GM23248 (cell line): ENCODE measurements around the gene MLST8. TPM values are rescaled to one million over a fixed set of nuclear protein-coding genes. Genes with fewer than 3 reads are reported as not detected.

Source experiments
- DNase-seq: peaks from one replicate; pipeline ENCODE4 v3.0.0-alpha.2; 2015
- H2AFZ ChIP-seq: fragments of 200-600 bp; sonication (generic); 2 replicates; pipeline ENCODE4 v1.6.1; 2016; ENCODE audit warnings: antibody characterized with exemption
- H3F3A ChIP-seq: fragments of 200-600 bp; sonication (generic); 2 replicates; pipeline ENCODE4 v1.6.1; 2016; ENCODE audit warnings: mild to moderate bottlenecking, antibody characterized with exemption, mixed run types; ENCODE audit not compliant: insufficient read depth
- H3K27ac ChIP-seq: fragments of 200-600 bp; sonication (generic); 2 replicates; pipeline ENCODE4 v1.5.1; 2016; ENCODE audit warnings: mild to moderate bottlenecking
- H3K27me3 ChIP-seq: fragments of 200-600 bp; sonication (generic); replicated peaks from 2 replicates; pipeline ENCODE4 v1.6.1; 2016; ENCODE audit warnings: mild to moderate bottlenecking; ENCODE audit not compliant: insufficient read depth
- H3K36me3 ChIP-seq: fragments of 200-600 bp; sonication (generic); 2 replicates; pipeline ENCODE4 v1.6.1; 2016; ENCODE audit warnings: low read depth, mild to moderate bottlenecking
- H3K4me1 ChIP-seq: fragments of 200-600 bp; sonication (generic); 2 replicates; pipeline ENCODE4 v1.6.1; 2016; ENCODE audit warnings: mild to moderate bottlenecking; ENCODE audit not compliant: insufficient read depth
- H3K4me2 ChIP-seq: fragments of 200-600 bp; sonication (generic); one replicate; pipeline ENCODE4 v1.6.1; 2016; ENCODE audit warnings: mild to moderate bottlenecking; ENCODE audit not compliant: unreplicated experiment
- H3K4me3 ChIP-seq: fragments of 200-600 bp; sonication (generic); 2 replicates; pipeline ENCODE4 v1.5.1; 2016; ENCODE audit warnings: mild to moderate bottlenecking
- H3K79me2 ChIP-seq: fragments of 200-600 bp; sonication (generic); 2 replicates; pipeline ENCODE4 v1.6.1; 2016; ENCODE audit warnings: mild to moderate bottlenecking; ENCODE audit not compliant: insufficient read depth
- H3K9ac ChIP-seq: fragments of 200-600 bp; sonication (generic); 2 replicates; pipeline ENCODE4 v1.6.1; 2016; ENCODE audit warnings: mild to moderate bottlenecking
- H3K9me2 ChIP-seq: fragments of 200-600 bp; sonication (generic); 2 replicates; pipeline ENCODE4 v1.6.1; 2016; ENCODE audit warnings: mixed run types, mild to moderate bottlenecking, moderate library complexity; ENCODE audit not compliant: insufficient read depth
- H3K9me3 ChIP-seq: fragments of 200-600 bp; sonication (generic); one replicate; pipeline ENCODE4 v1.6.1; 2017; ENCODE audit warnings: low read depth
- H4K20me1 ChIP-seq: fragments of 200-600 bp; sonication (generic); 2 replicates; pipeline ENCODE4 v1.6.0; 2016; ENCODE audit not compliant: insufficient read depth
- EZH2 ChIP-seq: fragments of 200-600 bp; sonication (generic); IDR thresholded peaks from 2 replicates; pipeline ENCODE4 v1.6.1; 2018; ENCODE audit warnings: antibody characterized with exemption, mild to moderate bottlenecking; ENCODE audit not compliant: insufficient read depth, poor library complexity, severe bottlenecking
- EZH2phosphoT487 ChIP-seq: fragments of 200-600 bp; sonication (generic); IDR thresholded peaks from 2 replicates; pipeline ENCODE4 v1.6.1; 2018; ENCODE audit warnings: antibody characterized with exemption, moderate library complexity, mild to moderate bottlenecking, low read depth; ENCODE audit not compliant: insufficient read depth
- WGBS, 2 experiments: methylation state at CpG; one replicate each; pipeline ENCODE4 v1.1.6; 2015 to 2017; ENCODE audit warnings: low lambda C conversion rate in 2 of 2, low coverage in 1 of 2; ENCODE audit errors: missing lambda C conversion rate in 2 of 2; 5-methylcytosine and 5-hydroxymethylcytosine counted together
- in situ Hi-C: fragments of 300-500 bp; cut with MboI; formaldehyde crosslinking; loops from 2 replicates; pipeline ENCODE4 v1.15.0; 2020
- polyA plus RNA-seq: library from polyadenylated mRNA; unstranded; fragments of >200 nt; fragmentation: Nextera tagmentation; extraction: Ambion mirVana; gene quantifications from 2 replicates; pipeline ENCODE4 v1.2.1, GENCODE V29; 2016
- total RNA-seq: library from RNA; depleted of rRNA; stranded (reverse); fragments of >200 nt; shearing (Covaris generic); gene quantifications from 2 replicates; pipeline ENCODE4 v1.2.3, GENCODE V29; 2014

The MLST8 gene
- total and polyA plus RNA-seq, 2 experiments from 2014 or later: 46.5 to 62.9 TPM

- in situ Hi-C loops: no loop called here
- Histone ChIP-seq H2AFZ (peak overlapping the region; percentile 93), H3K36me3 (no peaks in the 10 kb centered on the region), H3K4me1 (peaks cover 3% of the 10 kb centered on the region; the same call in 1 of the 2 replicates), H3K27ac (peak overlapping the region; percentile 69; the same call in 1 of the 2 replicates), H3F3A (no peaks in the 10 kb centered on the region), H3K27me3 (no peaks in the 10 kb centered on the region), H3K9me3 (no peaks in the 10 kb centered on the region), H3K9ac (peak overlapping the region; percentile 86), H3K4me3 (peak overlapping the region; percentile 83), H3K9me2 (no peaks in the 10 kb centered on the region), H3K4me2 (peak overlapping the region; percentile 72), H4K20me1 (no peaks in the 10 kb centered on the region), H3K79me2 (peaks cover 16% of the 10 kb centered on the region)
- TF ChIP-seq EZH2phosphoT487: no peak
- no peak for TF ChIP-seq EZH2
- no peak for DNase-seq
- 72 to 76% methylated on average over 13 of the region's 13 CpGs for WGBS, 2 experiments
Observed at GRCh38 chr16:2204416-2205103, 694 bp upstream of the MLST8 start.

GRCh38 chr16:2205967-2206313 lies 686 bp downstream of the MLST8 start:
- H3K79me2 ChIP-seq: peaks cover 16% of the 10 kb centered on the region
- no peaks in the 10 kb centered on the region for H3F3A ChIP-seq
- peaks cover 3% of the 10 kb centered on the region; the same call in 1 of the 2 replicates for H3K4me1 ChIP-seq
- H3K36me3 ChIP-seq: no peaks in the 10 kb centered on the region
- H3K9me2 ChIP-seq: no peaks in the 10 kb centered on the region
- no peak for TF ChIP-seq EZH2phosphoT487
- no peak for TF ChIP-seq EZH2
- peak; percentile 40 for DNase-seq
- in situ Hi-C loops: no loop called here
- H3K27me3 ChIP-seq: no peaks in the 10 kb centered on the region
- peak overlapping the region; percentile 93; the same call in 1 of the 2 replicates for H2AFZ ChIP-seq
- peak overlapping the region; percentile 82 for H3K4me2 ChIP-seq
- H3K4me3 ChIP-seq: peak overlapping the region; percentile 83
- peak overlapping the region; percentile 86 for H3K9ac ChIP-seq
- no peaks in the 10 kb centered on the region for H3K9me3 ChIP-seq
- peak overlapping the region; percentile 69 for H3K27ac ChIP-seq
- WGBS, 2 experiments: 3% methylated on average over 14 to 16 of the region's 16 CpGs
- H4K20me1 ChIP-seq: no peaks in the 10 kb centered on the region

DNA sequence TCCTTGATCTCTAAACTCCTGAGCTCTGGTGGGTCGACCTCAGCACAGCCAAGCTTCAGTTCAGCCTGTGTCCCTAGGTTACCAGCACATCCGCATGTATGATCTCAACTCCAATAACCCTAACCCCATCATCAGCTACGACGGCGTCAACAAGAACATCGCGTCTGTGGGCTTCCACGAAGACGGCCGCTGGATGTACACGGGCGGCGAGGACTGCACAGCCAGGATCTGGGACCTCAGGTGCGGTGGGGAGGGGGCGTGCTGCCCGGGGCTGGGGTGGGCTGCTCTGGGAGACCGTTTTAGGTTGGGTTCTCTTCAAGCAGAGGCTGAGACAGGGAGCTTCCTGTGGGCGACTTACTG lies 1.1 kb downstream of the MLST8 start:
- Histone ChIP-seq H3K4me1 (peaks cover 3% of the 10 kb centered on the region; the same call in 1 of the 2 replicates), H4K20me1 (no peaks in the 10 kb centered on the region), H3K9me3 (no peaks in the 10 kb centered on the region), H2AFZ (no peak overlapping the region), H3K79me2 (peaks cover 16% of the 10 kb centered on the region), H3K27me3 (no peaks in the 10 kb centered on the region), H3K9ac (peak overlapping the region; percentile 86), H3K9me2 (no peaks in the 10 kb centered on the region), H3F3A (no peaks in the 10 kb centered on the region), H3K27ac (no peak overlapping the region), H3K36me3 (no peaks in the 10 kb centered on the region), H3K4me3 (peak overlapping the region; percentile 83), H3K4me2 (peak overlapping the region; percentile 82)
- WGBS, 2 experiments: 89 to 90% methylated on average over 18 of the region's 18 CpGs
- TF ChIP-seq EZH2 (no peak), EZH2phosphoT487 (no peak)
- DNase-seq: no peak
- in situ Hi-C loops: no loop called here

GRCh38 chr16:2206780-2207433 lies 1.7 kb downstream of the MLST8 start:
- no peaks in the 10 kb centered on the region for H3K9me2 ChIP-seq
- no peaks in the 10 kb centered on the region for H3K36me3 ChIP-seq
- in situ Hi-C loops: no loop called here
- WGBS, 2 experiments: 94 to 95% methylated on average over 22 to 23 of the region's 23 CpGs
- TF ChIP-seq EZH2 (no peak), EZH2phosphoT487 (no peak)
- no peaks in the 10 kb centered on the region for H3K27me3 ChIP-seq
- no peak overlapping the region for H3K27ac ChIP-seq
- no peak overlapping the region for H3K4me3 ChIP-seq
- H3K9ac ChIP-seq: no peak overlapping the region
- H3K9me3 ChIP-seq: no peaks in the 10 kb centered on the region
- H4K20me1 ChIP-seq: no peaks in the 10 kb centered on the region
- peaks cover 3% of the 10 kb centered on the region; the same call in 1 of the 2 replicates for H3K4me1 ChIP-seq
- no peak overlapping the region for H3K4me2 ChIP-seq
- DNase-seq: no peak
- no peak overlapping the region for H2AFZ ChIP-seq
- H3F3A ChIP-seq: no peaks in the 10 kb centered on the region
- H3K79me2 ChIP-seq: peaks cover 20% of the 10 kb centered on the region
